Stimulated activated CD8-positive, alpha-beta memory T cell treated with anti-CD3 and anti-CD28 coated beads, Interleukin-4, amount 100 ng/mL, for 1 hour (primary cell): Measurements from ENCODE around the gene TRMT1.
"Not testable (repeated sequence)": the region's sequence is repeated elsewhere in the genome, so short reads cannot be mapped to it uniquely, and the experiment has no call there.

ENCODE experiments used
- DNase-seq, 2 donors: peaks; one replicate each; pipeline ENCODE4 v3.0.0-alpha.2; 2020; ENCODE audit warnings: low read depth in 2 of 2, low spot score in 1 of 2

Gene TRMT1

GRCh38 chr19:13116282-13117175, at the start of gene TRMT1:
Gene TRMT1 (minus strand): TSS chr19:13116740. CDS start chr19:13116399, 341 bp downstream.
- DNase-seq = peak; percentile 72 to 79

- not testable (repeated sequence) for DNase-seq
Observed at GRCh38 chr19:13166151-13166550, 49.6 kb upstream of the TRMT1 start.

GRCh38 chr19:13165162-13165997, 48.8 kb upstream of the TRMT1 start:
- DNase-seq = no peak

- DNase-seq = no peak
Observed at GRCh38 chr19:13164343-13165161, 48.0 kb upstream of the TRMT1 start.

GRCh38 chr19:13163609-13164342, 47.2 kb upstream of the TRMT1 start:
- DNase-seq = no peak

- peak in 1 of 2 donors; percentile 66 for DNase-seq
Observed at GRCh38 chr19:13162724-13163608, 46.4 kb upstream of the TRMT1 start.

GRCh38 chr19:13160557-13160956, 44.0 kb upstream of the TRMT1 start:
- no peak for DNase-seq

GRCh38 chr19:13159713-13160112, 43.2 kb upstream of the TRMT1 start:
- no peak for DNase-seq

- peak in 1 of 2 donors; percentile 57 for DNase-seq
Observed at GRCh38 chr19:13155472-13156359, 39.2 kb upstream of the TRMT1 start.

- peak in 1 of 2 donors; percentile 65 for DNase-seq
Observed at GRCh38 chr19:13154911-13155471, 38.5 kb upstream of the TRMT1 start.

- DNase-seq = no peak
Observed at GRCh38 chr19:13154241-13154778, 37.8 kb upstream of the TRMT1 start.

- DNase-seq = no peak
Observed at GRCh38 chr19:13153569-13154240, 37.2 kb upstream of the TRMT1 start.

- DNase-seq = peak; percentile 97
Observed at GRCh38 chr19:13152974-13153568, 36.5 kb upstream of the TRMT1 start.

- DNase-seq = no peak
Observed at GRCh38 chr19:13152356-13152973, 35.9 kb upstream of the TRMT1 start.

GRCh38 chr19:13151605-13152355, 35.2 kb upstream of the TRMT1 start:
- peak; percentile 93 to 94 for DNase-seq
